HG02943 (cell line): Measurements from ENCODE around the gene LANCL3.

Experiments used
- ATAC-seq: cut with Tn5 transposase; IDR thresholded peaks from one replicate; pipeline ENCODE4 v1.9.1; 2021; ENCODE audit warnings: mild to moderate bottlenecking, low read depth, moderate library complexity; ENCODE audit not compliant: unreplicated experiment

Gene LANCL3

DNA sequence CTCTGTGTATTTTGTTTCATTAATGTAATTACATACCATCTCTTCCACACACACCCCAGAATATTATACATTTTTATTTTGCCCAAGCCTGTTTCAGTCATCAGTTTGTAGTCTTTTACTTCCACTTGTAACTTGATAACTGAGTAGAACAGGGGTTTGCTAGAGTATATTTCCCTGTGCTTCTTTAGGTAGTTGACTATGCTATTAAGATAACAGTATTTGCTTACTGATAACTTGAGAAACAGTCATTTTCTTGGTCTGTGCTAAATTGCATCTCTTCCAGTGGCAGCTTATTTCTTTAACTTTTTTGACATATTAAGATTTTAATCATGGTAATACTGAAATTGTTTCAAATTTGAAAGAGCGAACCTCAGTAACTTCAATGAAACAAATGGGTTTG lies 107.1 kb downstream of the LANCL3 start:
- no peak for ATAC-seq

DNA sequence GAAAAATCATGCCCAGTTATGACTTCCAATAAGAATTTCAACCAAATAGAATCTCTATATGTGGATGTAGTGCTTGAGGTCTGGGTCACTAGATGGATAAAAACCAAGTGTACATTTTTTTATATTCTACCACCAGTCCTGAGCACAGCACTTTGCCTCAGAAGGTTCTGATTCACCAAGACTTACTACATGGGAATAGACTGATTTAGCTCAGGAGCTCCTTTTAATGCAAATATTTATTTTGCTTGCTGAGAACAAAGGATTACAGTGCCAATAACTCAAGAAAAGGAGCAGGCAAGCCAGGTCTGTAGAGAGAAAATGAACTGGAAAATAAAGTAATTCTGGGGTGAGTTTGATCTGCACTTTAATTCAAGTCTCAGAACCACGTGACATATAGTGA lies 107.8 kb downstream of the LANCL3 start:
- ATAC-seq, result no peak

DNA sequence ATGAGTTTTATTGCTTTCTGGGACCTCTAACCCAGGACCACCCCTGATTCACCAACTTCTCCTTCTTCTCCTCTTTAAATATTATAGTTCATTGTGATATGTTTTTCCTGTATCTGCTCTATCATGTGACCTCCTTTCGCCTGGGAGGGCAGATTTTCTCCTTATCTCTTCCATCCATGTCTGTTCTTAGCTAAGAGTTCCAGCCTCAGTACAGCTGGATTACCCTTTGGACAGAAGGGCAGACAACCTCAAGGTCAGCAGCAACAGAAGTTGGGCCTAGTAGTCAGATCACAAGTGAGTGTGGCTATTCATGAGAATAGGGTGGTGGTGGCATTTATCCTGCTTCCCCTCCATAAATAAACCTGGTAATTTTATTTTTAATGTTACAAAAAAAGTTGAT lies 108.4 kb downstream of the LANCL3 start:
- ATAC-seq, result no peak

DNA sequence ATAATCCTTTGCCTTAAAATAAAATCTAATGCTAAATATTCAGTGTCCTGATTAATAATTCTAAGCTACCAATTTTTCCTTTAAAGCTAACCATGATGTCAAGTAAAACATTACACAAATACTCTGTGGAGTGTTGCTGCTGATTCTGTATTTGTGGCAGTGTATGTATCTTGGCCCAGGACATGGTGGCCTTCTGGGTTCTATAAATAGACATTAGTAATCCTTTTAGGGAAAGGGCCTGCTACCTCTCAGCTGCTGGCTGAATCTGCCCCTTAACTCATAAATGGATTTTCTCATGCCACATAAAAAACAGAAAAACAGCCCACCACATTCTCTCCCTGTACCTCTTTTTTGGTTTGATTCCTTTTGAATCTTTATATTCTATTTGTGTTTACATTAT lies 113.0 kb downstream of the LANCL3 start:
- ATAC-seq, result no peak

DNA sequence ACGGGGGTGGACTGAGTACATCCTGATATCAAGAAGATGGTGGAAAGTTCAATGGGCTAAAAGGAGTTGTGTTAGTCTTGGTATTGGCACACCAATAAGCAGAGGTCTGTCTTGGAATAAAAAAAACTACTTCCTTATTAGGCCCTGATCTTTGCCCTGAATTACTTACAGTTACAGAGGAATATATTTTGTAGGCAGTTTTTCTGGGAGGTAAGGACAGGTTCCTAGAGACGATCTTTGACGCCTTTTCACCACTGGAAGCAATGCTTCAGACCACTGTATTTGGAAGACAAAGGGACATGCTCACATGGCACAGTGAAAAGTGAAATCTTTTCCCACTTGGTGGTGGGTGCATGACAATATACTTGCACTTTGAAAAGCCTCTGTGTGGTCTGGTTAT lies 113.5 kb downstream of the LANCL3 start:
- ATAC-seq, result no peak

DNA sequence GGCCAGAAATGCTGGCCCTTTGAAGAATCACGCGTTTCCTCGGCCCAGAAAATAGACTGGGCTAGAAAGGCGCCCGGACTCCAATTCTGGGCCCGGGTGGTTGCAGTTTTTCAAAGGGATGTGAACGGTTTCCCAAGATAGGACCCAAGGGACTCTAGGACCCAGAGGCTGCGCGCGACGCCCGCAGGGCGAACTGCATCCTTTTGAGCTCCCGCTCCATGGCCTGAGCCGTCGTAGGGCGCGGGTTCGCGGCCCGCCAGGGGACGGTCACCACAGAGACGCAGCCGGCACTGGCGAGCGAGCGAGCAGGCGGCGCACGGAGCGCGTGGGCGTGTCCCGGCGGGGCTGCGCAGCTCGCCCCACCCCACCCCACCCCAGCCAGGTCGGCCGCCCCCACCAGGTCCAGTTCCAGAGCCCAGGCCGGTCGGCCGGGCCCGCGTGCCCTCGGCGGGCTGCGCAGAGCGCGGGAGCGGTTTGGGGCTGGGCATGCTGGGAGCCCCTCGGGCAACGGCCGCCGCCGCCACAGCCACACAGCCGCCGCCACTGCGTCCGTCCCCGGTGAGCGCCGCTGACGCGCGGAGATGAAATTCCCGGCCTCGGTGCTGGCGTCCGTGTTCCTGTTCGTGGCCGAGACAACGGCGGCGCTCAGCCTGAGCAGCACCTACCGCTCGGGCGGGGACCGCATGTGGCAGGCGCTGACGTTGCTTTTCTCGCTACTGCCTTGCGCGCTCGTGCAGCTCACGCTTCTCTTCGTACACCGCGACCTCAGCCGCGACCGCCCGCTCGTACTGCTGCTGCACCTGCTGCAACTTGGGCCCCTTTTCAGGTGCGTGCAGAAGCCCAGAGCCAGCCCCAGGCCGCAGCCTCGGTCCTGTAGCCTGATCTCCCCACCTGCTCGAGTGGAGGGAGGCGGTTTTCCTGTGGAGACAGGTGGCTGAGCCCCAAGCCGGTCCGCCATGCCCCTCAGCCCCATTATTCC lies 114.2 kb downstream of the LANCL3 start, which contains the start of gene XK:
TSS of gene XK (plus strand) at position 411 of the 979 bp plus-strand sequence. CDS start at position 582, 171 bp downstream.
- ATAC-seq, result no peak

DNA sequence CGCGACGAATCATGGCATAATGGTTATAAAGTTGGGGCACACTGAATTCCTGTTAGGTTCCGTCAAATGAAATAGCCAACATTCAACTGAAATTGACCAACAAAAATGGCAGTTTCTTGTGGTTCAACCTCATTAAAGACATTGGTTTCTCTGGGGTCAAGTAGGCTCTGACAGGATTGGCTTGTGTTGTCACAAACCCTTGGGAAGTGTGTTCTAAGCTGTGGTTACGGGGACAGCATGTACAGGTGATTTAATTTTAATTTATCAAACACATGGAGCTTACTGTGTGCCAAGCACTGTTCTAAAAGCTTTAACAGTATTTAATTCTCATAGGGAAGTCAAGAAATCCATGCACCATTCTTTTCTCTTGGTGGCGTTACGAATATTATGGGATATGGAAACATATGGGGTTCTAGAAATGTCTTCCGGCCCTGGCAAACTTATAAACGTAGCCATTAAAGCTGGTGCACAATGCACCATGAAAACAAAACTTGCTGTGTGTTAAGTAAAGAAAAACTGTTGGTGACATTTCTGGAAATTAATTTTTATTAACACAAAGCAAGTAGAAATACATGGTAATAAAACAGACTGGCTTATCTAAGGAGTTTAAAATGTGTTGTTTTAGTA lies 115.0 kb downstream of the LANCL3 start:
- ATAC-seq, result no peak

DNA sequence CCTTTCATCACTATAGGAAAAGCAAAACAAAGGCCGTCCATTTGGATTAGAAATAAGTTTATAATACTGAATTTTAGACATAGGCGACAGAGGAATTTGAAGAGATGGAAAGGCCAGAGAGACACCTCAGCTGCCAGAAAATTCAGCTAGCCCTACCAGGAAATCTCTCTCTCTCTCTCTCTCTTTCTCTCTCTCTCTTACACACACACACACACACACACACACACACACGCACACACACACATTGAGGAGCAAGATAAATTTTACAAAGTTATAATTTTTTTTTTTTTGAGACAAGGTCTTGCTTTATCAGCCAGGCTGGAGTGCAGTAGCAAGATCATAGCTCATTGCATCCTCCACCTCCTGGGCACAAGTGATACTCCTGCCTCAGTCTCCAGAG lies 115.5 kb downstream of the LANCL3 start:
- ATAC-seq, result no peak

DNA sequence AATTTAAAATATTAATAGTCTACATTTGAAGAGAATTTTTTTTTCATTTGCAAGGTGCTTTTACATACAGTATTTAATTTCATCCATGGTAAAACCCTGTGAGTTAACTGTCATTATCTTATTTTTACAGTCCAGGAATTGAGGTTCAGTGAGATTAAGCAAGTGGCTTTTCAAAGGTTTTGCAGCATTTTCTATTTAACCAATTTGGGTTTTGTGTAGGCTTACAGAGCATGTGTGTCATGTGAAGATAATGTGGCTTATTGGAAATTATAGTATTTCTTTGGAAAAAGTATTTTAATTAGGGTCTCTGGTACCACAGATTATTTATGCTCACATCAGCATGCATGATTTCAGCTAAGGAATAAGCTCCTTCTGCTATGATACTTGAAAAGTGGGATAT lies 118.7 kb downstream of the LANCL3 start:
- ATAC-seq, result no peak

DNA sequence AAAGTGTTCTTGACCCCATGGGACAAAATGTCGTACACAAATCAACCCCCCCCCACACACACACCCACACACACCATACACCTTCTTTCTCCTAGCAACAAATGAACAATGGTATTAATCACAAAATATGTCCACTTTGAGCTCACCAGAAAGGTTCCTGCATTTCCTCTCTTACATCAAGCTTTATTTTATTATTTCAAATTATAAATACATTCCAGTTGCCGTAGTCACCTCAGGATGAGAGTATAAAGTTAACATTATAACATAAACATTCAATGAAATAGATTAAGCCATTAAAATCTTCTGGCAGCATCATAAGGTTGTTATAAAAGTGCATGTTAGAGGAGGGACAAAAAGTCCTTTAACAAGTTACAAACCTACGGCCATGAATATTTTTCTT lies 121.5 kb downstream of the LANCL3 start:
- ATAC-seq, result no peak

DNA sequence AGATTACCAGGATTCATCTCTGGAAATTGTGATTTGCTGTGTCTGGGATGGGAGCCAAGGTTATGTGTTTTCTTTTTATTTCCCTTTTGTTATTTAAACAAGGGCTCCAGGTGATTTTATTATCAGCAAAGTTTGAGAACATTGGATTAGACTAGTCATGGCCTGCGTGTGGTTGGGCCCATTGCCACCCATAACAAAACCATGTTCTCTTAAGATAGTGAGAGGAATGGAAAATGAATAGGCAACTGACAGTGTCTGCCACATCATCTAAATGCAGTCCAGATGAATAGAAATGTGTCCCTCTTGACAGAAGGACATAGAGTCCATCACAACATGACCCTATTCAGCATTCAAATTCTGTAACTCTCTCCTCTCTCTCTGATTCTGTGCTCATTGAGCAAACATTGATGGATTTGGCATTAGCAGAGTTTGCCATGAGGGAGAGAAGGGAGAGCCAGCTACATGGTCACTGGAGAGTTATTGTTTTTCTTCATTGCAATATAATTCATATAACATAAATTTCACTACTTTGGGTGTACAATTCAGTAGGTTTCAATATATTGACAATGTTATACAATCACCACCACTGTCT lies 125.8 kb downstream of the LANCL3 start:
- no peak for ATAC-seq

DNA sequence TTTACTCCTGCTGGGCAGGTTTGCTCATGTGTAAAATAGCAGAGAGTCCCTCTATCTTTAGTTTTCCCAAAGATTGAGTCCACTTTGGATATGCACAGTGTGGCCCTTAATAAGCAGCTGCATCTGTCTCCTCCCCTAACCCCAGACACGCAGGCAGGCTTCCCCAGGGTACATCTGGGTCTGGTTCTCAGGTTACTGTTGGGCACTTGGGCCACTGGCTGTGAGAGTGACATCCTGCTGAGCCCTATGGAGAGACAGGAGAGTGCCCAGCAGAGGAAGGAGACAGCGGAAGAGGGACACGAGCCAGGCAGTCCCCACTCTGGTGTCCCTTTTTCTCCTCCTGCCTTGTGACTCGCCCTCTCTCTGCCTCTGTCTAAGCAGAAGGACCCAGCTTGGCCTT lies 130.1 kb downstream of the LANCL3 start:
- no peak for ATAC-seq

DNA sequence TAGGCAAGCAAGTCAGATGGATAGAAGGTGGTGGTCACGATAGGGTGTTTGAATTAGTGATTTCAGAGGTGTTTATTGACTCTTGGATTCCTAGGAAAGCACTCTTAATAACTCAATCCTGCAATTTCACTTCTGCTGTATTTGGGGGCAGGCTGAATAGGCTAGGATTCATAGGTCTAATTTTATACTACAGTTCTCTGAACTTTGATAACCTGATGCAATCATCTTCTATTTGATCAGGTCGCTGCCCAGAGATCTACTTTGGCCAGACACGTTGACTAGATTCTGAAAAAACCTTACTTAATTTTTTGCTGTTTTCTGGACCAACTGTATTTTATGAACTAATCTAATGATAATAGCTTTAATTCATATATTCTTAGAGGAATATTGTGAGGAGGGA lies 140.5 kb downstream of the LANCL3 start:
- ATAC-seq, result no peak

DNA sequence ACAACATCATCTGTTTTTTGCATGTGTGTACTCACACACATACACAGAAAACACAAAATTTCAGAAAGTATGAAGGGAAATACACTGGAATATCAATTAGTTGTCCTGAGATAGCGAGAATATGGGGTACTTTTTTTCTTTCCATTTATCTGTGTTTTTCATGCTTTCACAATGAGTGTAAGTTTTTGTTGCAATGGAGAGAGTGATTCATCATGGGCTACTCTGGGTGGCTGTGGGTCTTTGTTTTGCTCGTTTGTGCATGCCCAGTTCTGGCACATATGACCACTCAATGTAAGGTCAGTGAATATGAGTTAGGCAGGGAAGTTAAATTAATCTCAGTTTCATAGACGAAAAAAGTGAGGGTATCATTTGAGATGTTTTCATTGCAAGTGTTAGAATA lies 141.0 kb downstream of the LANCL3 start:
- no peak for ATAC-seq

DNA sequence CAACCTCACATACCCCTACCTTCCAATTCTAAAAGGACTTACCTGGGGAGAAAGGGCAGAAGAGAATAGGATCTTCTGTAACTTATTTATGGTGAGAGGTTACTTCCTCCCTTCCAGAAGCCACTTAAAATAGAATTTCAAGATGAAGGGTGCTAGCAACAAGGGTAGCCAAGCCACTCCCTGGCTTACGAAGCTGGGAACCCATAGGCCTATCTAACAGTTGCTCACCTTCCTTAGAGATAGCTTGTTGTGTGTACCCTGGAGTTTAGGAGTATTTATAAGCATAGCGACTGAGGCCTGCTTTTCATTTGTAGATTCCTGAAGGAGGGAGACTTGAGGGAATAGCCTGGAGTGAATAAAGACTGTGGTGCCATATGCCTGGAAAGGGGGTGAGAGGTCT lies 143.0 kb downstream of the LANCL3 start:
- ATAC-seq, result no peak

DNA sequence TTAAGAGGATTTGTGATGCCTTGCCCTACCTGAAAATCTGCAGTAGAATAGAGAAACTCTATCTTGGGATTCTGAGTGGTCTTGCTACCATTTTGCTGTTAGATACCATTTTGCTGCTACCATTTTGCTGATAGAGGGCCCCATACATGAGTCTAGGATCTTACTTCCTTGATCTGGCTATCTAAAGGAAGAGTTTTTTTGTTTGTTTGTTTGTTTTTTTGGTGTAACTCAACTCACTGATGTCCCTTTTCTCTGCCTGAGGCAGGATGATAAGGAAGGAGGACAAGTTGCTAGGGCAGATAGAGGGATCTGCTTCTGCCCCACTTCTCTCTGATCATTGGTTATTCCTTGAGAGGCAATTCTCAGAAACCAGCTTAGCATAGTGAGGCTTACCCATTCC lies 145.1 kb downstream of the LANCL3 start:
- no peak for ATAC-seq

DNA sequence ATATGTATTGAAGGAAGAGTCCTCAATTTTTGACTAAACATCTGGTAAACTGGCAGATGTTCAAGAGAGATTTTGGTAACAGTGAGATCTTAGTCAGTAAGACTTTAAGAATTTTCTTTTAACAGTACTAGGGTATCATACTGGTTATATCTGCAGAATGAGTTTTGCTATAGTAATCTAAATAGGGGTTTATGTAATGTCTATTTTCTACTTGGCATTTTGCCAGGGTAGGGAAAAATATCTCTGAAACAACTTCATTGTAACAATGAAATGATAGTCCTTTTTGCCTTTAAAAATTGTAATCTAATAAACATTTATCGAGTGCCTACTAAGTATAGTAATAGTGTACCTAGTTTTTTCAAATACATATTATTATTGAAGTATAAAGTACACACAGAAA lies 146.2 kb downstream of the LANCL3 start:
- no peak for ATAC-seq

DNA sequence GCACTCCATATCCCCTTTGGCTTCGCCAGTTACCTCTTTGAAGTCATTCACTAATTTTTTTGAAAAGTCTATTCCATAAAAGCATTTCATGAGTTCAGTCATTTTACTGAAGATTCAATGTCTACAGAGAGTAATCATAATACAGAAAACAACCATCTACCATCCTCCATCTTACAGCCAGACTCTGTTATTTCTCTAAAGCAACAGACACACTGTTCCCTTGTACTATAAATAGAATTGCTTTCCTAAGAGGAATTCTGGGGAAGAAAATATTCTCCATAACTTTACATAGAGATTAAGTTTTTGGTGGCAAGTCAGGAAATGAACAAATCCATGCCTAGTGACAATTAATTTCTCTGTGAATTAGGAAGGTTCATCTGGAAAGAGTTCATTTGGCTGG lies 151.1 kb downstream of the LANCL3 start:
- no peak for ATAC-seq

DNA sequence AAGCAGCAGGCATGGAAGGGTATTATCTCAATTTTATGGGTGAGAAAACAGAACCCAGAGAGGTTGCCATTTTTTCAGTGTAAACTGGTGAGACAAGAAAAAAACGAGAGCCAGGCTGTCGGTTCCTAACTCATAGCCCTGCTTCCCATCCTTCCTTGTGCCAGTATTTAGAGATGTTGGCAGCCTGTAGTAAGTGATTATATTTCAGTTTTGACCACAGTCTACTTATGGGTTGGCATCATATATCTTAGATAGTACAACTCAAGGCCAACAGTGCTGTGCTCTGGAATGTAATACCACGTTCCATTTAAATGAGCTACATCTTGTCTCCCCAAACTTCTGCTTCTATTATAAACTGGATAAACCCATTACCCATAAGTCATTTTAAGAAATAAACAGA lies 154.9 kb downstream of the LANCL3 start:
- ATAC-seq, result no peak
